Measurements from ENCODE around the gene WHRN.

Gene WHRN

GRCh38 chr9:114366334-114367128 is 138.7 kb downstream of the WHRN start:
- intact Hi-C loops (cut with DNase I) = no loop called here
- no peak for DNase-seq

GRCh38 chr9:114365194-114365593 is 140.1 kb downstream of the WHRN start:
- intact Hi-C loops (cut with DNase I) = no loop called here

GRCh38 chr9:114364134-114365041 is 140.9 kb downstream of the WHRN start:
- intact Hi-C loops (cut with DNase I) = no loop called here
- no peak for DNase-seq

More at GRCh38 chr9:114365194-114365593, 140.1 kb downstream of the WHRN start:
- DNase-seq = no peak

- intact Hi-C loops (cut with DNase I) = no loop called here
- DNase-seq = no peak
Measured at GRCh38 chr9:114363424-114363823, 141.8 kb downstream of the WHRN start.

GRCh38 chr9:114362394-114362793 is 142.9 kb downstream of the WHRN start:
- intact Hi-C loops (cut with DNase I) = no loop called here
- no peak for DNase-seq

- DNase-seq = no peak
- intact Hi-C loops (cut with DNase I) = no loop called here
Measured at GRCh38 chr9:114361542-114361941, 143.7 kb downstream of the WHRN start.

GRCh38 chr9:114359801-114360200 is 145.5 kb downstream of the WHRN start:
- intact Hi-C loops (cut with DNase I) = no loop called here
- peak in 1 of 42 donors; percentile 8 for DNase-seq

- DNase-seq = no peak
- intact Hi-C loops (cut with DNase I) = no loop called here
Measured at GRCh38 chr9:114357911-114358328, 147.4 kb downstream of the WHRN start.

GRCh38 chr9:114357360-114357759 is 147.9 kb downstream of the WHRN start:
- intact Hi-C loops (cut with DNase I) = no loop called here
- no peak for DNase-seq

GRCh38 chr9:114356792-114357191 is 148.5 kb downstream of the WHRN start:
- intact Hi-C loops (cut with DNase I) = no loop called here
- no peak for DNase-seq

GRCh38 chr9:114355821-114356220 is 149.5 kb downstream of the WHRN start:
- DNase-seq = no peak
- intact Hi-C loops (cut with DNase I) = no loop called here

Data from head of caudate nucleus (tissue), 42 donors.